ENCODE measurements around the gene PSMD12. TPM values are rescaled to one million over a fixed set of nuclear protein-coding genes. Genes with fewer than 3 reads are reported as not detected.

The PSMD12 gene
- total RNA-seq, 1 donor from 2014 or later, result 55.7 TPM

- H3K4me3 Mint-ChIP-seq (ENCODE audit: unreplicated experiment), result no peak overlapping the region
- no peaks in the 10 kb centered on the region for H3K9me3 Mint-ChIP-seq (ENCODE audit: unreplicated experiment)
- H3K27ac Mint-ChIP-seq (ENCODE audit: unreplicated experiment), result no peak overlapping the region
- TF ChIP-seq CTCF (IDR thresholded peaks at IDR 0.05; ENCODE audit: partially characterized antibody, unreplicated experiment), result no peak
- H3K4me1 Mint-ChIP-seq (ENCODE audit: low read depth, unreplicated experiment), result peaks cover 2% of the 10 kb centered on the region
- no peak for DNase-seq
- H3K36me3 Mint-ChIP-seq (ENCODE audit: unreplicated experiment), result no peaks in the 10 kb centered on the region
- H3K27me3 Mint-ChIP-seq (ENCODE audit: unreplicated experiment), result peaks cover 4% of the 10 kb centered on the region
Measured at GRCh38 chr17:67401598-67402504, 35.5 kb upstream of the PSMD12 start.

- DNase-seq, result no peak
- Mint-ChIP-seq H3K4me3 (ENCODE audit: unreplicated experiment) (no peak overlapping the region), H3K9me3 (ENCODE audit: unreplicated experiment) (no peaks in the 10 kb centered on the region), H3K36me3 (ENCODE audit: unreplicated experiment) (no peaks in the 10 kb centered on the region), H3K27ac (ENCODE audit: unreplicated experiment) (no peak overlapping the region), H3K27me3 (ENCODE audit: unreplicated experiment) (peaks cover 4% of the 10 kb centered on the region), H3K4me1 (ENCODE audit: low read depth, unreplicated experiment) (peaks cover 2% of the 10 kb centered on the region)
- TF ChIP-seq CTCF (IDR thresholded peaks at IDR 0.05; ENCODE audit: partially characterized antibody, unreplicated experiment), result no peak
Measured at GRCh38 chr17:67401106-67401505, 34.7 kb upstream of the PSMD12 start.

GRCh38 chr17:67400193-67400592 is 33.8 kb upstream of the PSMD12 start:
- Mint-ChIP-seq H3K27ac (ENCODE audit: unreplicated experiment) (no peak overlapping the region), H3K4me3 (ENCODE audit: unreplicated experiment) (no peak overlapping the region), H3K4me1 (ENCODE audit: low read depth, unreplicated experiment) (peaks cover 2% of the 10 kb centered on the region), H3K36me3 (ENCODE audit: unreplicated experiment) (no peaks in the 10 kb centered on the region), H3K9me3 (ENCODE audit: unreplicated experiment) (no peaks in the 10 kb centered on the region), H3K27me3 (ENCODE audit: unreplicated experiment) (peaks cover 4% of the 10 kb centered on the region)
- DNase-seq, result no peak
- TF ChIP-seq CTCF (IDR thresholded peaks at IDR 0.05; ENCODE audit: partially characterized antibody, unreplicated experiment), result no peak

- DNase-seq, result no peak
- TF ChIP-seq CTCF (IDR thresholded peaks at IDR 0.05; ENCODE audit: partially characterized antibody, unreplicated experiment), result no peak
- no peaks in the 10 kb centered on the region for H3K36me3 Mint-ChIP-seq (ENCODE audit: unreplicated experiment)
- no peak overlapping the region for H3K27ac Mint-ChIP-seq (ENCODE audit: unreplicated experiment)
- peaks cover 2% of the 10 kb centered on the region for H3K4me1 Mint-ChIP-seq (ENCODE audit: low read depth, unreplicated experiment)
- H3K27me3 Mint-ChIP-seq (ENCODE audit: unreplicated experiment), result peaks cover 4% of the 10 kb centered on the region
- no peak overlapping the region for H3K4me3 Mint-ChIP-seq (ENCODE audit: unreplicated experiment)
- H3K9me3 Mint-ChIP-seq (ENCODE audit: unreplicated experiment), result no peaks in the 10 kb centered on the region
Measured at GRCh38 chr17:67399676-67400075, 33.3 kb upstream of the PSMD12 start.

GRCh38 chr17:67393809-67394397 is 27.5 kb upstream of the PSMD12 start:
- H3K27ac Mint-ChIP-seq (ENCODE audit: unreplicated experiment), result no peak overlapping the region
- no peak overlapping the region for H3K4me3 Mint-ChIP-seq (ENCODE audit: unreplicated experiment)
- peaks cover 4% of the 10 kb centered on the region for H3K27me3 Mint-ChIP-seq (ENCODE audit: unreplicated experiment)
- no peaks in the 10 kb centered on the region for H3K9me3 Mint-ChIP-seq (ENCODE audit: unreplicated experiment)
- TF ChIP-seq CTCF (IDR thresholded peaks at IDR 0.05; ENCODE audit: partially characterized antibody, unreplicated experiment), result no peak
- H3K36me3 Mint-ChIP-seq (ENCODE audit: unreplicated experiment), result no peaks in the 10 kb centered on the region
- DNase-seq, result no peak
- H3K4me1 Mint-ChIP-seq (ENCODE audit: low read depth, unreplicated experiment), result no peaks in the 10 kb centered on the region

All from glutamatergic neuron (in vitro differentiated cells).